Hepatocyte (in vitro differentiated cells): ENCODE results near the gene UBE2J2. TPM values are rescaled to one million over a fixed set of nuclear protein-coding genes. Genes with fewer than 3 reads are reported as not detected.

Experiments
- DNase-seq: peaks from one replicate; pipeline ENCODE4 v3.0.0-alpha.2; 2016; ENCODE audit warnings: low spot score
- H2AFZ ChIP-seq: fragments of 200-600 bp; sonication (generic); 2 replicates; pipeline ENCODE4 v1.6.0; 2016; ENCODE audit warnings: antibody characterized with exemption, mild to moderate bottlenecking
- H3K27ac ChIP-seq: fragments of 200-600 bp; sonication (generic); 2 replicates; pipeline ENCODE4 v1.5.1; 2016; ENCODE audit warnings: mild to moderate bottlenecking
- H3K27me3 ChIP-seq: fragments of 200-600 bp; sonication (generic); 2 replicates; pipeline ENCODE4 v1.6.1; 2016
- H3K36me3 ChIP-seq: fragments of 200-600 bp; sonication (generic); replicated peaks from 2 replicates; pipeline ENCODE4 v1.5.1; 2016; ENCODE audit warnings: low read depth; ENCODE audit not compliant: insufficient read depth
- H3K4me1 ChIP-seq: fragments of 200-600 bp; sonication (generic); 2 replicates; pipeline ENCODE4 v1.5.1; 2016; ENCODE audit warnings: mild to moderate bottlenecking, moderate library complexity; ENCODE audit not compliant: insufficient read depth
- H3K4me2 ChIP-seq: fragments of 200-600 bp; sonication (generic); 2 replicates; pipeline ENCODE4 v1.6.0; 2016
- H3K4me3 ChIP-seq: fragments of 200-600 bp; sonication (generic); 2 replicates; pipeline ENCODE4 v1.5.1; 2016; ENCODE audit warnings: mild to moderate bottlenecking
- H3K79me2 ChIP-seq: fragments of 200-600 bp; sonication (generic); 2 replicates; pipeline ENCODE4 v1.6.0; 2017; ENCODE audit warnings: mild to moderate bottlenecking
- H3K9me2 ChIP-seq: fragments of 200-600 bp; sonication (generic); replicated peaks from 2 replicates; pipeline ENCODE4 v1.6.0; 2017; ENCODE audit warnings: mild to moderate bottlenecking; ENCODE audit not compliant: insufficient read depth
- H3K9me3 ChIP-seq: fragments of 200-600 bp; sonication (generic); 2 replicates; pipeline ENCODE4 v1.5.1; 2016; ENCODE audit warnings: low read depth, mild to moderate bottlenecking
- H4K20me1 ChIP-seq: fragments of 200-600 bp; sonication (generic); 2 replicates; pipeline ENCODE4 v1.6.0; 2016; ENCODE audit warnings: mild to moderate bottlenecking; ENCODE audit not compliant: insufficient read depth, poor library complexity, severe bottlenecking
- EZH2 ChIP-seq: fragments of 200-600 bp; sonication (generic); IDR thresholded peaks from 2 replicates; pipeline ENCODE4 v1.6.1; 2016; ENCODE audit warnings: antibody characterized with exemption, mild to moderate bottlenecking, borderline replicate concordance
- EZH2phosphoT487 ChIP-seq: fragments of 200-600 bp; sonication (generic); IDR thresholded peaks from one replicate; pipeline ENCODE4 v1.6.1; 2018; ENCODE audit warnings: antibody characterized with exemption, mild to moderate bottlenecking, low read depth, moderate library complexity; ENCODE audit not compliant: unreplicated experiment, severe bottlenecking
- WGBS: methylation state at CpG from one replicate; pipeline ENCODE4 v1.1.6; 2016; ENCODE audit warnings: low lambda C conversion rate; ENCODE audit errors: missing lambda C conversion rate; 5-methylcytosine and 5-hydroxymethylcytosine counted together
- polyA plus RNA-seq: library from polyadenylated mRNA; unstranded; fragments of >200 nt; fragmentation: Nextera tagmentation; extraction: Ambion mirVana; gene quantifications from 2 replicates; pipeline ENCODE4 v1.2.1, GENCODE V29; 2016
- total RNA-seq: library from RNA; depleted of rRNA; stranded (reverse); fragments of >200 nt; gene quantifications from 2 replicates; pipeline ENCODE4 v1.2.3, GENCODE V29; 2014
- TF ChIP-seq, protein P1 (sequence below): fragments of 200-600 bp; sonication (generic); IDR thresholded peaks from 2 replicates; pipeline ENCODE4 v1.5.1; 2016; ENCODE audit warnings: antibody characterized with exemption, mild to moderate bottlenecking; ENCODE audit not compliant: poor library complexity

The UBE2J2 gene
- total and polyA plus RNA-seq, 2 experiments from 2014 or later = 31.7 to 66.7 TPM

DNA sequence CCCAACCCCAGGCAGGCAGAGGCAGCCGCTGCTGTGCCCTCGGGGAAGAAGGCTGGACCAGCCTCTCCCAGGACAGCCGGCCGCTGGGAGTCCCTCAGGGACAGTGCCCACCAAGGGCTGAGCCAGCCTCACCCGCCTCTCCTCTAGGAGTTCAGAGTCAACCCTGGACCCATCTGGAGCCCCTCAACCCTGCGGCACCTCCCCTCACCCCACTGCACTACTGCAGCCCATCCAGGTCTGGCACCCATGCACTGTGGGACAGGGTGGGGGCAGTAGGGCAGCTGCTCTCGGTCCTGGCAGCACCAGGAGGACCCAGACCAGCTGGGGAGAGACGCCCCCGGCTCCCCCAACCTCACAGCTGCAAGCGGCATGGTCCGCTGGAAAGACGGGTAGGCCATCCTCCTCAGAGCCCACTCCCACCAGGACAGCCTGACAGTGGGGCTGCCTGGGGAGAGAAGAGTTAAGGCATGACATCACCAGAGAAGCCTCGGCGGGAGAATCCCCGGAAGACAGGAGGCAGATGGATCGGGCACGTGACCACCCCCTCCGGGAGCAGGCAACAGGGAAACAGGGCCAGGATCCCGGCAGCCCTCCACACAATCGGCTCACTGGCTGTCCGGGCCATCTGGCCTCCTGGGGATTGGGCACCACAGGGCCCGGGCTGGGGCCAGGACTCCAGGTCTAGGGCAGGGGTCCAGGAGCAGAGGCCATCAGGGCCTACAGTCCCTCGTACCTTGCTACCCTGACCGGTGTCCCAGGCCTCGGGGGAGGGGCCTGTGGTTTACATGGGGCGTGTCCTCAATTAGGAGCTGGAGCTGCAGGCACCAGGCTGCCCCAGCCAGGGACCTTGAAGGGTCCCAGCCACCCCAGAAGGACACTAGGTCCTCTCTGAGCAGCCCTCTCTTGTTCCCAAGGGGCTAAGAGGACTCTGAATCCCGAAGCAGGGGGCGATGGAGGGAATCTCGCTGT, 31.0 kb upstream of the UBE2J2 start:
- peaks cover 54% of the 10 kb centered on the region for H3K79me2 ChIP-seq
- peaks cover 29% of the 10 kb centered on the region for H4K20me1 ChIP-seq
- H3K4me3 ChIP-seq = peak overlapping the region; percentile 15

DNA sequence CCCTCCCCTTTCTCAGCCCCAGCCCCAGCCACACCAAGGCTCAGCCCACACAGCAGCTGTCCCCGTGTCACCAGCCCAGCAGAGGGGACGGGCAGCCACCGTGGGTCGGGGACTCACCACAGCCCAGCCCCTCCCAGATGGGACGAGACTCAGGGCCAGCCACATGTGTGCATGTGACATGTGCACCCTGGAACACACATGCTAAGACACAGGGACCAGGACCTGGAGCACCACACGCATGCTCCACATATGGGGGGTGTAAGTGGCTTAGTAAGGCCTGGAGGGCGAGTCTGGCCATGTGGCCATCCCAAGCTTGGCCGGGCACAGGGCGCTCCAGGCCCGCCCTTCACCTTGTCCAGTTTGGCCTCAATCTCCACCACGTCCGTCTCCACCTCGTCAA, 30.1 kb upstream of the UBE2J2 start:
- TF ChIP-seq EZH2phosphoT487 (no peak), EZH2 (no peak)
- TF ChIP-seq, protein P1, sequence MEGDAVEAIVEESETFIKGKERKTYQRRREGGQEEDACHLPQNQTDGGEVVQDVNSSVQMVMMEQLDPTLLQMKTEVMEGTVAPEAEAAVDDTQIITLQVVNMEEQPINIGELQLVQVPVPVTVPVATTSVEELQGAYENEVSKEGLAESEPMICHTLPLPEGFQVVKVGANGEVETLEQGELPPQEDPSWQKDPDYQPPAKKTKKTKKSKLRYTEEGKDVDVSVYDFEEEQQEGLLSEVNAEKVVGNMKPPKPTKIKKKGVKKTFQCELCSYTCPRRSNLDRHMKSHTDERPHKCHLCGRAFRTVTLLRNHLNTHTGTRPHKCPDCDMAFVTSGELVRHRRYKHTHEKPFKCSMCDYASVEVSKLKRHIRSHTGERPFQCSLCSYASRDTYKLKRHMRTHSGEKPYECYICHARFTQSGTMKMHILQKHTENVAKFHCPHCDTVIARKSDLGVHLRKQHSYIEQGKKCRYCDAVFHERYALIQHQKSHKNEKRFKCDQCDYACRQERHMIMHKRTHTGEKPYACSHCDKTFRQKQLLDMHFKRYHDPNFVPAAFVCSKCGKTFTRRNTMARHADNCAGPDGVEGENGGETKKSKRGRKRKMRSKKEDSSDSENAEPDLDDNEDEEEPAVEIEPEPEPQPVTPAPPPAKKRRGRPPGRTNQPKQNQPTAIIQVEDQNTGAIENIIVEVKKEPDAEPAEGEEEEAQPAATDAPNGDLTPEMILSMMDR = no peak
- no peaks in the 10 kb centered on the region for H3K9me2 ChIP-seq
- H3K27ac ChIP-seq = no peak overlapping the region
- peaks cover 45% of the 10 kb centered on the region for H3K79me2 ChIP-seq
- no peak overlapping the region for H2AFZ ChIP-seq
- no peaks in the 10 kb centered on the region for H3K36me3 ChIP-seq
- WGBS = 87% methylated on average over 13 of the region's 13 CpGs
- H4K20me1 ChIP-seq = peaks cover 33% of the 10 kb centered on the region
- H3K27me3 ChIP-seq = no peaks in the 10 kb centered on the region
- H3K4me2 ChIP-seq = peak overlapping the region; percentile 99
- DNase-seq = no peak
- no peaks in the 10 kb centered on the region for H3K9me3 ChIP-seq
- no peak overlapping the region for H3K4me3 ChIP-seq
- H3K4me1 ChIP-seq = peaks cover 31% of the 10 kb centered on the region

More for the DNA sequence above, 31.0 kb upstream of the UBE2J2 start:
- Histone ChIP-seq H3K9me3 (no peaks in the 10 kb centered on the region), H3K36me3 (no peaks in the 10 kb centered on the region), H2AFZ (no peak overlapping the region), H3K27me3 (no peaks in the 10 kb centered on the region), H3K4me2 (peak overlapping the region; percentile 99), H3K27ac (peak overlapping the region; percentile 93), H3K9me2 (no peaks in the 10 kb centered on the region), H3K4me1 (peaks cover 37% of the 10 kb centered on the region)
- 30% methylated on average over 29 of the region's 29 CpGs for WGBS
- TF ChIP-seq, protein P1 = no peak
- no peak for TF ChIP-seq EZH2
- no peak for TF ChIP-seq EZH2phosphoT487
- peak; percentile 89 for DNase-seq

DNA sequence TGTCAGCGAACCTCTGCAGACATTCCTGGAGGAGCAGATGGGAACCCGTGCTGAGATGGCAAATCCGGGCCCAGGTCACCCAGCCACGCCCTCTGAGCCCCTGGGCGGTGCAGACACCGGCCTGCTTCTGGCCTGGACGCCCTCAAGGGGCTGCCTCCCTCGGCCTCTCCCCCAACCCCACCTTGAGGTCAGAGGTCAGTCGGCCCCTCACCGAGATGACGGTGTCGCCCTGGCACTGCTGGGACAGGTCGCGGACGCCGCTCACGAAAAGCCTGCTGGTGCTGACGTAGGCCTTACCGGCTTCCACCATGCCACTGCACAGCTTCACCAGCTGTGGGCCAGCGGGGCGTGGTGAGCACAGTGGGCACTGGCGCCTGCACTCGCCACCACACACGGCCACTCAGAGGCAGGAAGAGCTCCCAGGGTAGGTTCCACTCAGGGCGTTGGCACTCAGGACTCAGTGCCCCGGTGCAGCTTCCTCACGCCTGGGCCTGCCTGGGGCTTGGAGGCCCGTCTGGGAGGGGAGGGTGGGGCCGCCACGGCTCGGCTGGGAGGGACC, 29.4 kb upstream of the UBE2J2 start:
- Histone ChIP-seq H3K27me3 (no peaks in the 10 kb centered on the region), H3K9me3 (no peaks in the 10 kb centered on the region), H3K36me3 (no peaks in the 10 kb centered on the region), H3K4me3 (no peak overlapping the region), H3K27ac (no peak overlapping the region), H3K4me2 (no peak overlapping the region), H4K20me1 (peaks cover 33% of the 10 kb centered on the region), H2AFZ (no peak overlapping the region), H3K9me2 (no peaks in the 10 kb centered on the region), H3K4me1 (peaks cover 31% of the 10 kb centered on the region), H3K79me2 (peaks cover 45% of the 10 kb centered on the region)
- TF ChIP-seq EZH2phosphoT487 (no peak), EZH2 (no peak)
- TF ChIP-seq, protein P1 = no peak
- 93% methylated on average over 28 of the region's 31 CpGs for WGBS
- no peak for DNase-seq
